HL-60/S4 treated with phorbol 12-myristate 13-acetate at 8.2 ng/mL for 4 days and 3 days (cell line): ENCODE results near the gene RNF169.

Experiments
- in situ Hi-C: fragments of 300-500 bp; cut with MboI; formaldehyde crosslinking; loops from 2 replicates; pipeline ENCODE4 v1.15.0; 2022; ENCODE audit warnings: low sequenced_read_pairs

Gene RNF169

GRCh38 chr11:74769055-74769707 lies 20.5 kb downstream of the RNF169 start:
- in situ Hi-C loops: no loop called here

- in situ Hi-C loops: no loop called here
Observed at GRCh38 chr11:74770456-74770855, 21.8 kb downstream of the RNF169 start.

- in situ Hi-C loops: no loop called here
Observed at GRCh38 chr11:74771139-74771538, 22.5 kb downstream of the RNF169 start.

GRCh38 chr11:74773476-74773875 lies 24.8 kb downstream of the RNF169 start:
- in situ Hi-C loops: no loop called here

- in situ Hi-C loops: no loop called here
Observed at GRCh38 chr11:74775762-74776161, 27.1 kb downstream of the RNF169 start.

GRCh38 chr11:74776546-74776945 lies 27.9 kb downstream of the RNF169 start:
- in situ Hi-C loops: no loop called here

- in situ Hi-C loops: no loop called here
Observed at GRCh38 chr11:74777038-74777437, 28.4 kb downstream of the RNF169 start.

GRCh38 chr11:74777877-74778276 lies 29.2 kb downstream of the RNF169 start:
- in situ Hi-C loops: no loop called here

- in situ Hi-C loops: no loop called here
Observed at GRCh38 chr11:74778581-74778980, 29.9 kb downstream of the RNF169 start.

GRCh38 chr11:74780248-74781005 lies 31.8 kb downstream of the RNF169 start:
- in situ Hi-C loops: no loop called here

- in situ Hi-C loops: no loop called here
Observed at GRCh38 chr11:74783241-74783871, 34.7 kb downstream of the RNF169 start.

GRCh38 chr11:74784234-74784633 lies 35.6 kb downstream of the RNF169 start:
- in situ Hi-C loops: no loop called here

- in situ Hi-C loops: no loop called here
Observed at GRCh38 chr11:74784726-74785125, 36.1 kb downstream of the RNF169 start.

- in situ Hi-C loops: no loop called here
Observed at GRCh38 chr11:74786574-74786973, 37.9 kb downstream of the RNF169 start.

- in situ Hi-C loops: no loop called here
Observed at GRCh38 chr11:74791333-74792100, 42.9 kb downstream of the RNF169 start.

- in situ Hi-C loops: no loop called here
Observed at GRCh38 chr11:74806267-74806666, 57.6 kb downstream of the RNF169 start.

GRCh38 chr11:74809801-74810200 lies 61.2 kb downstream of the RNF169 start:
- in situ Hi-C loops: no loop called here

- in situ Hi-C loops: no loop called here
Observed at GRCh38 chr11:74815966-74816365, 67.3 kb downstream of the RNF169 start.

- in situ Hi-C loops: no loop called here
Observed at GRCh38 chr11:74816664-74817063, 68.0 kb downstream of the RNF169 start.

- in situ Hi-C loops: no loop called here
Observed at GRCh38 chr11:74818283-74818946, 69.8 kb downstream of the RNF169 start.

GRCh38 chr11:74819400-74819799 lies 70.8 kb downstream of the RNF169 start:
- in situ Hi-C loops: no loop called here
